ENCODE measurements around the gene LAMP5.

LAMP5 gene

DNA sequence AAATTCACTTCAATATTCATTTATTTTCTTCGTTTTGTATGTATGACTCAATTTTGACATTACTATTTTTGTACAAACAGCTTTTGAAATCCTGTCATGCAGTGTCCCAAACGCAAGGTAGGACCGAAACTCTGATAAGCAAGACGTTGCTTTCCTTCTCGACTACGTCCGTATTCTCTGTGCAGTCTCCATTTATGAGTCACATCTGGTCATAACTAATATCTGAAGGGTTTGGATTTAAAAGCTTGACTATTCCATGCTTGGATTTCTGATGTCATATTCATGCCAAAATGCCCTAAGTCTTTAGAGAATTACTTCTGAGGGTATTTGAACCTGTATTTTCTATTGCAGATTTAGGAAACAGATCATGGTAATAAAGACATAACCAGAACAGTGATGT, 37.8 kb upstream of the LAMP5 start:
- no peaks in the 10 kb centered on the region for H3K9me3 Mint-ChIP-seq
- H3K4me1 Mint-ChIP-seq: peaks cover 5% of the 10 kb centered on the region
- no peak for DNase-seq
- H3K27ac Mint-ChIP-seq: no peak overlapping the region
- peaks cover 49% of the 10 kb centered on the region for H3K36me3 Mint-ChIP-seq (ENCODE audit: low read depth)
- no peak for TF ChIP-seq CTCF (IDR thresholded peaks at IDR 0.05)
- no peak overlapping the region for H3K4me3 Mint-ChIP-seq
- no peaks in the 10 kb centered on the region for H3K27me3 Mint-ChIP-seq (ENCODE audit: low read depth, poor library complexity)

- Mint-ChIP-seq H3K4me3 (no peak overlapping the region), H3K9me3 (no peaks in the 10 kb centered on the region), H3K27me3 (ENCODE audit: low read depth, poor library complexity) (no peaks in the 10 kb centered on the region), H3K36me3 (ENCODE audit: low read depth) (peaks cover 32% of the 10 kb centered on the region), H3K4me1 (peaks cover 5% of the 10 kb centered on the region), H3K27ac (no peak overlapping the region)
- no peak for DNase-seq
- no peak for TF ChIP-seq CTCF (IDR thresholded peaks at IDR 0.05)
These were observed 35.6 kb upstream of the LAMP5 start for GRCh38 chr20:9478771-9479170.

GRCh38 chr20:9480066-9480465, 34.3 kb upstream of the LAMP5 start:
- H3K27me3 Mint-ChIP-seq (ENCODE audit: low read depth, poor library complexity): no peaks in the 10 kb centered on the region
- H3K27ac Mint-ChIP-seq: no peak overlapping the region
- no peak for DNase-seq
- TF ChIP-seq CTCF (IDR thresholded peaks at IDR 0.05): no peak
- peaks cover 5% of the 10 kb centered on the region for H3K4me1 Mint-ChIP-seq
- H3K4me3 Mint-ChIP-seq: no peak overlapping the region
- peaks cover 30% of the 10 kb centered on the region for H3K36me3 Mint-ChIP-seq (ENCODE audit: low read depth)
- H3K9me3 Mint-ChIP-seq: no peaks in the 10 kb centered on the region

DNA sequence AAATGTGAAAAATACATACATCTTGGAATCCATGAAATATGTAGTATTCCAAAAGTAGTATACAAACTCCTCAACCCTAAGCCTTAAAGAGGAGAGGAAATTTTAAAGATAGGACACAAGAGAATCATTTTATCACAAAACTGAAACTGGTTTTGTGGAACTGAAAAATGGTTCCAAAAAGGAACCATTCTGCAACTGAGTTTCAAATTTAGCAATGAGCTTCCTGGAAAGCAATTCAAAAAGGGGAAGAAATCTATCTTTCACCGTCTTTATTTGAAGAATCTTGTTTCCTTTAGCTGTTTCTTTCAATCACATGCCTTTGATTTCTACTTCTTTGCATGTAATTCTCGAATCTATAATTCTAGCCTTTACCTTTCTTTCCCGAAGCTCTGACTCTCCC, 32.2 kb upstream of the LAMP5 start:
- TF ChIP-seq CTCF (IDR thresholded peaks at IDR 0.05): no peak
- Mint-ChIP-seq H3K27me3 (ENCODE audit: low read depth, poor library complexity) (no peaks in the 10 kb centered on the region), H3K4me3 (no peak overlapping the region), H3K36me3 (ENCODE audit: low read depth) (peaks cover 11% of the 10 kb centered on the region), H3K4me1 (peaks cover 14% of the 10 kb centered on the region), H3K27ac (no peak overlapping the region), H3K9me3 (no peaks in the 10 kb centered on the region)
- no peak for DNase-seq

DNA sequence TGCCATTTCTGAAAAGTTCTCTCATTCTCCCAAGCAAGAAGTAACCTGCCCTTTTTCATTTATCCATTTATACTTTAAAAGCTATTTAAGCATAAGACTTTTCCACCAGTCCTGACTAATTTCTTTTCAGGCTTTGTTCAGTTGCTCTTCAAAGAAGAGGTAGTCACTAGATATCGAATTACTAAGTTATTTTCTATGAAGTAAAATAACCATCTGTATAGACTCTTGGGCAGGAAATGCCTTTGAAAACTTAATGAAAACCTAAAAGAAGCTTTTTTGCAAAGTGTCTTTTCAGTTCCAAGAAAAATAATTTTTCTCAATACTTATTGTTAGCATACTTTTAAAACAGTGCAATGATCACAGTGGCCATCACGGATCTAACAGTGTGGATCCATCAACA, 31.3 kb upstream of the LAMP5 start:
- Mint-ChIP-seq H3K27ac (no peak overlapping the region), H3K27me3 (ENCODE audit: low read depth, poor library complexity) (no peaks in the 10 kb centered on the region), H3K4me3 (no peak overlapping the region), H3K9me3 (no peaks in the 10 kb centered on the region), H3K36me3 (ENCODE audit: low read depth) (peaks cover 2% of the 10 kb centered on the region), H3K4me1 (peaks cover 14% of the 10 kb centered on the region)
- no peak for DNase-seq
- TF ChIP-seq CTCF (IDR thresholded peaks at IDR 0.05): no peak

GRCh38 chr20:9485614-9486340, 28.6 kb upstream of the LAMP5 start:
- no peak for DNase-seq
- Mint-ChIP-seq H3K9me3 (no peaks in the 10 kb centered on the region), H3K27ac (peak overlapping the region; percentile 6), H3K4me3 (no peak overlapping the region), H3K4me1 (peaks cover 10% of the 10 kb centered on the region), H3K36me3 (ENCODE audit: low read depth) (no peaks in the 10 kb centered on the region), H3K27me3 (ENCODE audit: low read depth, poor library complexity) (peaks cover 2% of the 10 kb centered on the region)
- TF ChIP-seq CTCF (IDR thresholded peaks at IDR 0.05): no peak
